Tibial artery (tissue), 4 donors: ENCODE results near the gene LARP4B.
A peak's percentile ranks its signal among the peaks of the same experiment; 100 is the strongest.

Experiments used
- DNase-seq, 2 donors: peaks; one replicate each; pipeline ENCODE4 v3.0.0-alpha.2; 2019
- H3K27ac ChIP-seq, 2 donors: fragments of 200-600 bp; sonication (generic) in 1 of 2; 1 replicate in 1 of 2; 2 replicates in 1 of 2; pipeline ENCODE4 v1.5.1; 2018 to 2019; ENCODE audit warnings: mild to moderate bottlenecking in 1 of 2
- H3K27me3 ChIP-seq, 2 donors: fragments of 200-600 bp; sonication (generic) in 1 of 2; one replicate each; pipeline versions ENCODE4 v1.5.1 to v1.6.0; 2016 to 2019
- H3K36me3 ChIP-seq, 3 donors: fragments of 200-600 bp; sonication (generic) in 2 of 3; one replicate each; pipeline ENCODE4 v1.5.1; 2016 to 2019; ENCODE audit warnings: mild to moderate bottlenecking in 2 of 3
- H3K4me1 ChIP-seq, 4 donors: fragments of 200-600 bp; sonication (generic) in 2 of 4; 1 replicate in 3 of 4; 2 replicates in 1 of 4; pipeline ENCODE4 v1.5.1; 2016 to 2019
- H3K4me3 ChIP-seq, 2 donors: fragments of 200-600 bp; sonication (generic) in 1 of 2; 1 replicate in 1 of 2; 2 replicates in 1 of 2; pipeline ENCODE4 v1.5.1; 2018 to 2019; ENCODE audit warnings: mild to moderate bottlenecking in 2 of 2
- H3K9me3 ChIP-seq, 3 donors: fragments of 200-600 bp; sonication (generic) in 1 of 3; one replicate each; pipeline ENCODE4 v1.5.1; 2016 to 2019
- intact Hi-C: fragments of 100-400 bp; cut with DNase I; formaldehyde crosslinking; loops from one replicate; pipeline ENCODE4 v1.15.0; 2023; ENCODE audit warnings: low total_unique reads
- TF ChIP-seq, protein P1 (sequence below), 2 experiments: fragments of 200-600 bp in 1 of 2; fragments of 450-650 bp in 1 of 2; IDR thresholded peaks; one replicate each; pipeline ENCODE4 v1.5.1; 2017 to 2019; ENCODE audit warnings: antibody characterized with exemption in 2 of 2, mild to moderate bottlenecking in 1 of 2, moderate library complexity in 1 of 2

Gene LARP4B

DNA sequence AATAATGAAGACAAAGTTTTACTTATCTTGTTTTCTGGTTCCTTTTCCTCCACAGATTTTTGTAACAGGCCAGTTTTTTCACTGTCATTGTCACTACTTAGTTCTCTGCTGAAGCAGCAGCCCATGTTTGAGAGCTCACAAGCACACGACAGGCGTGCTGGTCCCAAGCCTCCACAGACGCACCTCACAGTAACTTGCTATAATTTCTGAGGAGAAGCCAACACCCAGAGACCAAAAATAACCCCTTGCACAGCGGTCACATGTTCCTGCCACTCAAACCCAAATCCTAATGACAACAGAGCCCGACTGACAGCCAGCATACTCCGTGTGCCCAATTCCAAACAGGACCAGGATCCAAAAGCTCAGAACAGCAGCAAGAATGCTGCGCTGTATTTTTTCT, 58.5 kb downstream of the LARP4B start:
- no peaks in the 10 kb centered on the region for H3K9me3 ChIP-seq
- peaks cover 0 to 30% (median 20%) of the 10 kb centered on the region in 3 donors for H3K36me3 ChIP-seq
- TF ChIP-seq, protein P1, sequence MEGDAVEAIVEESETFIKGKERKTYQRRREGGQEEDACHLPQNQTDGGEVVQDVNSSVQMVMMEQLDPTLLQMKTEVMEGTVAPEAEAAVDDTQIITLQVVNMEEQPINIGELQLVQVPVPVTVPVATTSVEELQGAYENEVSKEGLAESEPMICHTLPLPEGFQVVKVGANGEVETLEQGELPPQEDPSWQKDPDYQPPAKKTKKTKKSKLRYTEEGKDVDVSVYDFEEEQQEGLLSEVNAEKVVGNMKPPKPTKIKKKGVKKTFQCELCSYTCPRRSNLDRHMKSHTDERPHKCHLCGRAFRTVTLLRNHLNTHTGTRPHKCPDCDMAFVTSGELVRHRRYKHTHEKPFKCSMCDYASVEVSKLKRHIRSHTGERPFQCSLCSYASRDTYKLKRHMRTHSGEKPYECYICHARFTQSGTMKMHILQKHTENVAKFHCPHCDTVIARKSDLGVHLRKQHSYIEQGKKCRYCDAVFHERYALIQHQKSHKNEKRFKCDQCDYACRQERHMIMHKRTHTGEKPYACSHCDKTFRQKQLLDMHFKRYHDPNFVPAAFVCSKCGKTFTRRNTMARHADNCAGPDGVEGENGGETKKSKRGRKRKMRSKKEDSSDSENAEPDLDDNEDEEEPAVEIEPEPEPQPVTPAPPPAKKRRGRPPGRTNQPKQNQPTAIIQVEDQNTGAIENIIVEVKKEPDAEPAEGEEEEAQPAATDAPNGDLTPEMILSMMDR (IDR thresholded peaks at IDR 0.05): no peak
- H3K4me3 ChIP-seq: no peak overlapping the region
- peak overlapping the region; percentile 42 to 43 for H3K27ac ChIP-seq
- DNase-seq: no peak
- peaks cover 0 to 19% (median 11%) of the 10 kb centered on the region in 4 donors for H3K4me1 ChIP-seq
- intact Hi-C loops: no loop called here
- H3K27me3 ChIP-seq: no peaks in the 10 kb centered on the region

DNA sequence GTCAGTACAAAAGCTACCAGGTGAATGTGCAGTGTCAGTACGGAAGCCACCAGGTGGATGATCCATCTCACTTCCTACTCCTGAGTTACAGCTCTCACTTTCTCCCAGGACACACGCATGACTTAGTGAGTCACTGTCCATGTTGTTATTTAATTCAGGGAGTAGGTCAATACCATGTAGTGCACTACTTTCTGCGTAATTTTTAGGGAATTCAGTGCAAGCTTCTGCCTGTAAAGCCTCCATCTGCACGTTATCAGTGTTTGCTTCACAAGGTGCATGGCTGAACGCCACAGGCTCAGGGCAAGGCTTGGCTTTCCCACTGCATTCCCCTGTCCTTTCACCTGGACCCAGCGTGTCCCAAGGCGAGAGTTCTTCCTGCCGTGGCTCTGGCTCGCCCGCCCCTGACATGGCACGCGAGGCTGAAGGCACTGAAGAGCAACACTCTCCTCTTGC, 59.5 kb downstream of the LARP4B start:
- Histone ChIP-seq H3K4me1 (peaks cover 0 to 21% (median 7%) of the 10 kb centered on the region in 4 donors), H3K27me3 (no peaks in the 10 kb centered on the region), H3K9me3 (no peaks in the 10 kb centered on the region), H3K36me3 (peaks cover 0 to 21% (median 12%) of the 10 kb centered on the region in 3 donors), H3K27ac (no peak overlapping the region), H3K4me3 (no peak overlapping the region)
- no peak for DNase-seq
- TF ChIP-seq, protein P1 (IDR thresholded peaks at IDR 0.05): no peak
- intact Hi-C loops: no loop called here

DNA sequence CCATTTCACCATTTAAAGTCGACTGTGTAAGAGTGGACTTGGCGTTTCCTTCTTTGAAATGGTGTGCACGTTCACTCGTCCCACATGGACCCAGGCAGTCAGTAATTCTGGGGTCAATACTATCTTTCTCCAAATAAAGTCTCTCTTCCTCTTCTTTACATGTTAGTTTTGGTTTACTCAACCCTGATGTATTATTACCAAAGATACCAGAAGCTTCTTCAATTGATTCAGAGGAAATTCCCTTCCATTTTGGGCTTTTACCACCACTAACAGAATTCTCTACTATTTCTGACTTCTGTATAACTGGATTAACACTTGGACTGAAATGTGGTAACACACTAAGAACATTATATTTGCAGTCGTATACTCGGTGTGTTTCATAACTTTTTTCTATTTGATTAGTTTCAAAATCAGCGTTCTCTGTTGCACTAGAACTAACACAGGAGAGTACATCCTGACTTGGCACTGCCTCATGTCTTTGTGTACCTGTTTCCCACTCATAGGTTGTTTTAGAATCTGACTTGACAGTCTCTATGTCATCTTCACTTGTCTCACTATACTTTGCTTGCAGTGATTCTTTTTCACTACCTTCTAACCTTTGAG, 60.8 kb downstream of the LARP4B start:
- Histone ChIP-seq H3K36me3 (peaks cover 0 to 15% (median 1%) of the 10 kb centered on the region in 3 donors), H3K27me3 (no peaks in the 10 kb centered on the region), H3K4me3 (no peak overlapping the region), H3K9me3 (no peaks in the 10 kb centered on the region), H3K27ac (no peak overlapping the region), H3K4me1 (peaks cover 0 to 21% (median 7%) of the 10 kb centered on the region in 4 donors)
- TF ChIP-seq, protein P1 (IDR thresholded peaks at IDR 0.05): no peak
- intact Hi-C loops: no loop called here
- no peak for DNase-seq

DNA sequence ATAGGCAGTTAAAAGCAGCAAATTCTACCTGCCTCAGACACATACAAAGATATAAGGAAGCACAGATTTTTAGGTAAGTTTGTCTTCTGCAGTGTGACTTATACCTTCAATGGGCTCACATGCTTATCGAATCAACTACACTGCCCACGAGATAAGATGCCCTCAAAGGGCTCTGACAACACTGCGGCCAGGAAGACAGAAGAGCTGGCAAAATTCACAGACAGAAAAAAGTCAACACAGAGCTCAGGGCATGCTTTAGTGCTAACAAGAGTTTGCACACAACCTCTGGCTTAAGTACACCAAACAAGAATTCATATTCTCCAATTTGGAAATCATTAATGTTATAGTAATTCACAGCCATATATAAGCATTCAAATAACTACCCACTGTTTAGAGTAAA, 62.3 kb downstream of the LARP4B start:
- no peak for DNase-seq
- Histone ChIP-seq H3K27me3 (no peaks in the 10 kb centered on the region), H3K4me3 (no peak overlapping the region), H3K27ac (no peak overlapping the region), H3K9me3 (no peaks in the 10 kb centered on the region), H3K36me3 (peaks cover 0 to 17% (median 0%) of the 10 kb centered on the region in 3 donors), H3K4me1 (peaks cover 0 to 21% (median 7%) of the 10 kb centered on the region in 4 donors)
- TF ChIP-seq, protein P1 (IDR thresholded peaks at IDR 0.05): no peak
- intact Hi-C loops: no loop called here

DNA sequence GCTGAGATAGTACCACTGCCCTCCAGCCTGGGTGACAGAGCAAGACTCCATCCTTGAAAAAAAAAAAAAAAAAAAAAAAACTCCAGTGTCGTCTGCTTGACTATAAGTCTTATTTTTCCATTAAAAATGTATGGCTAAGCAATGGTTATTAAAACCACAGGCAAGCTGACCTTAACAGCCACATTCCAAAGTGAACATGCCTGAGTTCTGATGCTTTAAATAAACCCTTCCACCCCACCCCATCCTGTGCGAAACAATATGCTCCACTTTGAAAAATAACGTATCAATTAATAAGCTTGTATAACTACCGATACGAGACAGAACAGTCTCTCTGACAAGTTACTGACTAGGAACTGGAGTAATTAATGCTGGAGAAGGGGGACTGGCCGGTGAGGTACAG, 63.7 kb downstream of the LARP4B start:
- peaks cover 0 to 16% (median 2%) of the 10 kb centered on the region in 4 donors for H3K4me1 ChIP-seq

More for the DNA sequence above, 63.7 kb downstream of the LARP4B start:
- no peaks in the 10 kb centered on the region for H3K9me3 ChIP-seq
- intact Hi-C loops: no loop called here
- H3K27ac ChIP-seq: no peak overlapping the region
- no peak for DNase-seq
- peaks cover 7 to 30% (median 13%) of the 10 kb centered on the region in 3 donors for H3K36me3 ChIP-seq
- TF ChIP-seq, protein P1 (IDR thresholded peaks at IDR 0.05): no peak
- H3K4me3 ChIP-seq: no peak overlapping the region
- no peaks in the 10 kb centered on the region for H3K27me3 ChIP-seq
